Left kidney (tissue), 2 donors: ENCODE results near the gene KLK3. TPM values are rescaled to one million over a fixed set of nuclear protein-coding genes. Genes with fewer than 3 reads are reported as not detected.
"Not testable (repeated sequence)": the region's sequence is repeated elsewhere in the genome, so short reads cannot be mapped to it uniquely, and the experiment has no call there.

Source experiments
- DNase-seq: peaks from one replicate; pipeline ENCODE4 v3.0.0-alpha.2; 2013
- polyA plus RNA-seq: library from polyadenylated mRNA; unstranded; fragments of 120-200 nt; gene quantifications from one replicate; pipeline ENCODE4 v1.2.1, GENCODE V29; 2013; ENCODE audit not compliant: insufficient read length

Gene KLK3
- polyA plus RNA-seq, 1 donor, result 0.68 TPM

DNA sequence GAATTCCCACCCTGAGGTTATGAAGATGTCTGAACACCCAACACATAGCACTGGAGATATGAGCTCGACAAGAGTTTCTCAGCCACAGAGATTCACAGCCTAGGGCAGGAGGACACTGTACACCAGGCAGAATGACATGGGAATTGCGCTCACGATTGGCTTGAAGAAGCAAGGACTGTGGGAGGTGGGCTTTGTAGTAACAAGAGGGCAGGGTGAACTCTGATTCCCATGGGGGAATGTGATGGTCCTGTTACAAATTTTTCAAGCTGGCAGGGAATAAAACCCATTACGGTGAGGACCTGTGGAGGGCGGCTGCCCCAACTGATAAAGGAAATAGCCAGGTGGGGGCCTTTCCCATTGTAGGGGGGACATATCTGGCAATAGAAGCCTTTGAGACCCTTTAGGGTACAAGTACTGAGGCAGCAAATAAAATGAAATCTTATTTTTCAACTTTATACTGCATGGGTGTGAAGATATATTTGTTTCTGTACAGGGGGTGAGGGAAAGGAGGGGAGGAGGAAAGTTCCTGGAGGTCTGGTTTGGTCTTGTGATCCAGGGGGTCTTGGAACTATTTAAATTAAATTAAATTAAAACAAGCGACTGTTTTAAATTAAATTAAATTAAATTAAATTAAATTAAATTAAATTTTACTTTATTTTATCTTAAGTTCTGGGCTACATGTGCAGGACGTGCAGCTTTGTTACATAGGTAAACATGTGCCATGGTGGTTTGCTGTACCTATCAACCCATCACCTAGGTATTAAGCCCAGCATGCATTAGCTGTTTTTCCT lies 7.0 kb downstream of the KLK3 start:
- no peak for DNase-seq

DNA sequence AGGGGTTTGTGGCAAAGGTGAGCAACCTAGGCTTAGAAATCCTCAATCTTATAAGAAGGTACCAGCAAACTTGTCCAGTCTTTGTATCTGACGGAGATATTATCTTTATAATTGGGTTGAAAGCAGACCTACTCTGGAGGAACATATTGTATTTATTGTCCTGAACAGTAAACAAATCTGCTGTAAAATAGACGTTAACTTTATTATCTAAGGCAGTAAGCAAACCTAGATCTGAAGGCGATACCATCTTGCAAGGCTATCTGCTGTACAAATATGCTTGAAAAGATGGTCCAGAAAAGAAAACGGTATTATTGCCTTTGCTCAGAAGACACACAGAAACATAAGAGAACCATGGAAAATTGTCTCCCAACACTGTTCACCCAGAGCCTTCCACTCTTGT lies 14.8 kb downstream of the KLK3 start:
- no peak for DNase-seq

DNA sequence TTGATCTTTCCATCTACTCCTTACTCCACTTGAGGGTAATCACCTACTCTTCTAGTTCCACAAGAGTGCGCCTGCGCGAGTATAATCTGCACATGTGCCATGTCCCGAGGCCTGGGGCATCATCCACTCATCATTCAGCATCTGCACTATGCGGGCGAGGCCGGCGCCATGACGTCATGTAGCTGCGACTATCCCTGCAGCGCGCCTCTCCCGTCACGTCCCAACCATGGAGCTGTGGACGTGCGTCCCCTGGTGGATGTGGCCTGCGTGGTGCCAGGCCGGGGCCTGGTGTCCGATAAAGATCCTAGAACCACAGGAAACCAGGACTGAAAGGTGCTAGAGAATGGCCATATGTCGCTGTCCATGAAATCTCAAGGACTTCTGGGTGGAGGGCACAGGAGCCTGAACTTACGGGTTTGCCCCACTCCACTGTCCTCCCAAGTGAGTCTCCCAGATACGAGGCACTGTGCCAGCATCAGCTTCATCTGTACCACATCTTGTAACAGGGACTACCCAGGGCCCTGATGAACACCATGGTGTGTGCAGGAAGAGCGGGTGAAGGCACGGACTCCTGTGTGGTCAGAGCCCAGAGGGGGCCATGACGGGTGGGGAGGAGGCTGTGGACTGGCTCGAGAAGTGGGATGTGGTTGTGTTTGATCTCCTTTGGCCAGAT lies 15.8 kb downstream of the KLK3 start:
- DNase-seq, result no peak

DNA sequence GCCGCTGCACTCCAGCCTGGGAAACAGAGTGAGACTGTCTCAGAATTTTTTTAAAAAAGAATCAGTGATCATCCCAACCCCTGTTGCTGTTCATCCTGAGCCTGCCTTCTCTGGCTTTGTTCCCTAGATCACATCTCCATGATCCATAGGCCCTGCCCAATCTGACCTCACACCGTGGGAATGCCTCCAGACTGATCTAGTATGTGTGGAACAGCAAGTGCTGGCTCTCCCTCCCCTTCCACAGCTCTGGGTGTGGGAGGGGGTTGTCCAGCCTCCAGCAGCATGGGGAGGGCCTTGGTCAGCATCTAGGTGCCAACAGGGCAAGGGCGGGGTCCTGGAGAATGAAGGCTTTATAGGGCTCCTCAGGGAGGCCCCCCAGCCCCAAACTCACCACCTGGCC lies 18.3 kb downstream of the KLK3 start, which contains the start of gene KLK2:
Gene KLK2 (plus strand): TSS at position 384 of the 400 bp plus-strand sequence. CDS start 35 bp downstream, outside the sequence.
- no peak for DNase-seq

DNA sequence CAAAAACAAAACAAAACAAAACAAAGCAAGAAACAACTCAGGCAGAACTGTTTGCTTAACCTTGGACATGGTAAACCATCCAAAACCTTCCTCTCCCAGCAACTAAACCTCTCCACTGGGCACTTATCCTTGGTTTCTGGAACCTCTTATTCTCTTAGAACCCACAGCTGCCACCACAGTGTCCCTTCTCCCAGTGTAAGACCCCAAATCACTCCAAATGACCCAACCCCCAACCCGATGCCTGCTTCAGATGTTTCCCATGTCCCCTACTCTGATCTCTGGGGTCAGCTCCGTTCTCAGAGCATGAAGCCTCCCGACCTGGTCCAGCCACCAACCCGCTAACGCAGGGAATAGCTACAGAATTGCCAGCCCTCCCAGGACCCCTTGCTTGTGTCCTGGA lies 19.5 kb downstream of the KLK3 start:
- DNase-seq, result no peak

DNA sequence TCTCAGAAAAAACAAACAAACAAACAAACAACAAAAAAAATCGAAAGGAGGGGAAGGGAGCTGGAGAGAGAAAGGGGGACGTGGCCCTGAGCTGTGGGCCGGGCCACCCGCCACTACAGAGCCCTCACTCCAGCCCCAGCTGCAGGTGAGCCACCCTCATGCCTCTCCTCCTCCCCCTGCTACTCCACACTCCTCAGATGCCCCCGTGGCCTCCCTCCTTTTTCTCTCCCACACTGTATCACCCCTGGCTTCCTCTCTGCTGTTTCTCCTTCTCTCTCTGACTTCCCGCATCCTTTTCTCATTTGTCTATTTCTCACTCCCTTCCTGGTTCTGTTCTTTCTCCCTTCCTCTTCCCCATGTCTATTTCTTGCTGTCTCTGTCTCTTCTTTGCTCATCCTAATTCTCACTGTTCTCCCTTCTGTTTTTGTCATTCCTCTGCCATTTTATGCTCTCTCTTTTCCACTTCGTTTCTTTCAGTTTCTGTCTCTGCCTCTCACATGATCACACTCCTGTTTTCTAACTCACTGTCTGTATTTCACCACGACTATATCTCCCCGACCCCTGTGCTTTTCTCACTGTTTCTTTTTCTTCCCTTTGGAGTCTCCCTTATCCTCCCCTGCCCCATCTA lies 21.2 kb downstream of the KLK3 start:
- DNase-seq, result no peak

DNA sequence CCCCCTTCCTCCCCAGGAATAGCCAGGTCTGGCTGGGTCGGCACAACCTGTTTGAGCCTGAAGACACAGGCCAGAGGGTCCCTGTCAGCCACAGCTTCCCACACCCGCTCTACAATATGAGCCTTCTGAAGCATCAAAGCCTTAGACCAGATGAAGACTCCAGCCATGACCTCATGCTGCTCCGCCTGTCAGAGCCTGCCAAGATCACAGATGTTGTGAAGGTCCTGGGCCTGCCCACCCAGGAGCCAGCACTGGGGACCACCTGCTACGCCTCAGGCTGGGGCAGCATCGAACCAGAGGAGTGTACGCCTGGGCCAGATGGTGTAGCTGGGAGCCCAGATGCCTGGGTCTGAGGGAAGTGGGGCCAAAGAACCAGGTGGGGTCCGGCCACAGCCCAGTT lies 21.7 kb downstream of the KLK3 start:
- no peak for DNase-seq

DNA sequence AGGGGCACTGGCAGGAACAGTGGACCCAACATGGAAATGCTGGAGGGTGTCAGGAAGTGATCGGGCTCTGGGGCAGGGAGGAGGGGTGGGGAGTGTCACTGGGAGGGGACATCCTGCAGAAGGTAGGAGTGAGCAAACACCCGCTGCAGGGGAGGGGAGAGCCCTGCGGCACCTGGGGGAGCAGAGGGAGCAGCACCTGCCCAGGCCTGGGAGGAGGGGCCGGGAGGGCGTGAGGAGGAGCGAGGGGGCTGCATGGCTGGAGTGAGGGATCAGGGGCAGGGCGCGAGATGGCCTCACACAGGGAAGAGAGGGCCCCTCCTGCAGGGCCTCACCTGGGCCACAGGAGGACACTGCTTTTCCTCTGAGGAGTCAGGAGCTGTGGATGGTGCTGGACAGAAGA lies 22.6 kb downstream of the KLK3 start:
- no peak for DNase-seq

DNA sequence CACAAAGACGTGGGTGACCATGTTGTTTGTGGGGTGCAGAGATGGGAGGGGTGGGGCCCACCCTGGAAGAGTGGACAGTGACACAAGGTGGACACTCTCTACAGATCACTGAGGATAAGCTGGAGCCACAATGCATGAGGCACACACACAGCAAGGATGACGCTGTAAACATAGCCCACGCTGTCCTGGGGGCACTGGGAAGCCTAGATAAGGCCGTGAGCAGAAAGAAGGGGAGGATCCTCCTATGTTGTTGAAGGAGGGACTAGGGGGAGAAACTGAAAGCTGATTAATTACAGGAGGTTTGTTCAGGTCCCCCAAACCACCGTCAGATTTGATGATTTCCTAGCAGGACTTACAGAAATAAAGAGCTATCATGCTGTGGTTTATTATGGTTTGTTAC lies 24.1 kb downstream of the KLK3 start:
- no peak for DNase-seq

DNA sequence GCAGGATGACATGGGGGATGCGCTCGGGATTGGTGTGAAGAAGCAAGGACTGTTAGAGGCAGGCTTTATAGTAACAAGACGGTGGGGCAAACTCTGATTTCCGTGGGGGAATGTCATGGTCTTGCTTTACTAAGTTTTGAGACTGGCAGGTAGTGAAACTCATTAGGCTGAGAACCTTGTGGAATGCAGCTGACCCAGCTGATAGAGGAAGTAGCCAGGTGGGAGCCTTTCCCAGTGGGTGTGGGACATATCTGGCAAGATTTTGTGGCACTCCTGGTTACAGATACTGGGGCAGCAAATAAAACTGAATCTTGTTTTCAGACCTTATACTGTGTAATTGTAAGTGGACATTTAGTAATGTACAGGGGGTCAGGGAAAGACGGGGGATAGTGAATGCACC lies 25.5 kb downstream of the KLK3 start:
- DNase-seq, result no peak

DNA sequence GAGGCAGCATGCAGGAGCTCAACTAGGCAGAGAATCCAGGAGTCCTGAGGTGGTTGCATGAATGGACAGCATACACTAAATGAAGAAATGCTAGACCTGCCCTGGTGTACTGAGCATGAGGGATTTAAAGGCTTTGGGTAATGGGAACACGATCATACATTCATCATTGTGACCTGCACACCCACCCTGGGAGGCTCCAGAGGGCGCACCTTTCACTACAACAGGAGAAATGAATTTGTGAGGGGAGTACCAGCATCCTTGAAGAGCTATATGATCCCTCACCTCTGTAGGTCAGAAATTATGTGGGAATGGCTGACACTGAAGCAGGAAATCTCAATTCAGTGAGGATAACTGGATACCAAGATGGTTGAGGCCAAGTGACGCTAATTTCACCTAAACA lies 27.5 kb downstream of the KLK3 start:
- no peak for DNase-seq

DNA sequence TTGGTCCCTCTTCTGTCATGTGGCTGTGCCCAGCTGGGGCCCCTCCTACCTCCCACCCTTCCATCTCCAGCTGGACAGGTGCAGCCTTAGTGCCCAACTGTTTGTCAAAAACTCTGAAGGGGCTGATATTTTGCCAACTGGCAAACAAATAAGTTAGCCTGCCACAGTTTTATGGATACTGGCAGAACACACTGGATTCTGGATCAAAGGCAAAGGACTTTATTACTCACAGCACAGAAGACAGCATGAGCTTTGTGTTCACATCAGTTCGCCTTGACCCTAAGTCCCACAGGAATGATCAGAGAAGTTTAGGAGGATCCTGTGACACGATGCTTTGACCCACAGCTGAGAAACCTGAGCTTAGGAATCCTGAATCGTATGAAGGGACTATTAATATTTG lies 34.9 kb downstream of the KLK3 start:
- DNase-seq, result no peak

DNA sequence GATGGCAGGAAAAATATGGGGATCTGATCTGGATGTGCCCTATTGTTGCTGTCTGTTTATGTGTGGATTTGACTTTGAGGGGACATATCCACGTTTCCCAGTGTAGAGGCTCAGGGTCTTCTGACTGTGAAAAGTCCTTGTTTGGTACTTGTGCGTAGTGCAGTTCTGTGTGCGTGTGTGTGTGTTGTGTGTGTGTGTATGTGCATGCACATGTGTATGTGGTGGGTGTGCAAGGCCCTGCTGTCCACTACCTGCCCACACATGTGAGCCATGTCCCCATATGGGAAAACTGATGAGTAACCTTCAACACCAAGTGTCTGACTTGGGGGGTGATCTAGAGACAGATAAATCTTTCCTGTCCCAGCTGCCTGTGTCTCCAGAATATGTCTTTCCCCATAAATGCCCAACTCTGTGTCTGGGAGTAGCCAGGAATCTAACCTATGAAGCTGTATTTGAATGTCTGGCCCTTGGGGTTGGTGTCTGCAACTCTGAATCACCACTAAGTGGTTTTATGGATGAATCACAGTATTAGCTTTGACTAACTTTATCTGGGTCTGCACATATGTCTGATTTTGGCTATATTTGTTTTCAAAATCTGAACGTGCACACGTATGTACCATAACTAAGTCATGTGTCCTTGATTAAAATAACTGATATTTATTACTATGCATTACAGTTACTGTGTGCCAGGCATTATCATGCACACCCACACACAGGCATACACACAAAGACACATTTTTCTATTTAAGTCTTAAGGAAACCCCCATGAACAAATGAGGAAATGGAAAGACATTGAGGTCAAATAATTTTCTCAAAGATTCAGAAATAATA lies 35.9 kb downstream of the KLK3 start:
- no peak for DNase-seq

DNA sequence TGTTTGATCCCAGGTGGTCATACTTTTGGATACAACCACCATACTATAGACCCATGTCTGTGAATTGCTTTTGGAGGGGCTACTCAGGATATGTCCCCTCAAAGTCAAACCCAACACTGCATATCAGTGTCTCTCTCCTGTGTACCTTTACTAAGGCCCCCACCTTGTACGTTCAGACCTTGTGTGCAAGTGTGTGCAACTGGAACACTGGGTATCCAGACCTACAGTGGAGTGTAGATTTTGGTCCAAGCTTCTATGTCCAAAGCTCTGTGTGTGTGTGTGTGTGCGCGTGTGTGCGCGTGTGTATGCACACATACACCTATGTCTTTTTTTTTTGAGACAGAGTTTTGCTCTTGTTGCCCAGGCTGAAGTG lies 36.5 kb downstream of the KLK3 start:
- DNase-seq, result no peak

DNA sequence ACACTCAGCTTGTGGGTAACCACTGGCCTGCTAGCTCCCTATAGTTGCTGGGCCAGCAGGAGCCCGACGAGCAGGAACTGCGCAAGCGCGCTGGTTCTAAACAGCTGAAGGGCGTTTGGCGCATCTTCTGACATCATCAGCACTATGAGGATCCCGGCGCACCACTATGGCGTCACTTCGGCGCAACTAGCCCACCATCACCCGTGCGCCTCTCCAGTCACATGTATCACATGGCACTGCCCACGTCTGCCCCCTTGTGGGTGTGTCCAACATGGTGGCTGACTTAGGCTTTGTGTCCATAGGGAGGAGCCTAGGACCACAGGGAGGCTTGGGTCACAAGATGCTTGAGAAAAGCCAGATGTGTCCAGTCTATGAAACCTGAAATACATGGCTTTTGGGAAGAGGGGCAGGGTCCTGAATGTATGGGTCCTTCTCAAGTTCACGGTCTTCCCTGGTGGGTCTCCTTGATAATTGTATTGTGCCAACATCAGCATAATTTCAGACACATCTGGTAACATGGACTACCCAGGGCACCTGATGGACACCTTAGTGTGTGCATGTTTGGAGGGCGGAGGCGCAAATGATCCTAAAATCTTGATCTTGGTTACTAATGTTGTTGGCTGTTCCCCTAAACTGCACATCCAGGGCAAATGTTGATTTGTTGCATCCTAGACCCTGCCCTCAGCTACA lies 38.5 kb downstream of the KLK3 start:
- DNase-seq, result no peak

DNA sequence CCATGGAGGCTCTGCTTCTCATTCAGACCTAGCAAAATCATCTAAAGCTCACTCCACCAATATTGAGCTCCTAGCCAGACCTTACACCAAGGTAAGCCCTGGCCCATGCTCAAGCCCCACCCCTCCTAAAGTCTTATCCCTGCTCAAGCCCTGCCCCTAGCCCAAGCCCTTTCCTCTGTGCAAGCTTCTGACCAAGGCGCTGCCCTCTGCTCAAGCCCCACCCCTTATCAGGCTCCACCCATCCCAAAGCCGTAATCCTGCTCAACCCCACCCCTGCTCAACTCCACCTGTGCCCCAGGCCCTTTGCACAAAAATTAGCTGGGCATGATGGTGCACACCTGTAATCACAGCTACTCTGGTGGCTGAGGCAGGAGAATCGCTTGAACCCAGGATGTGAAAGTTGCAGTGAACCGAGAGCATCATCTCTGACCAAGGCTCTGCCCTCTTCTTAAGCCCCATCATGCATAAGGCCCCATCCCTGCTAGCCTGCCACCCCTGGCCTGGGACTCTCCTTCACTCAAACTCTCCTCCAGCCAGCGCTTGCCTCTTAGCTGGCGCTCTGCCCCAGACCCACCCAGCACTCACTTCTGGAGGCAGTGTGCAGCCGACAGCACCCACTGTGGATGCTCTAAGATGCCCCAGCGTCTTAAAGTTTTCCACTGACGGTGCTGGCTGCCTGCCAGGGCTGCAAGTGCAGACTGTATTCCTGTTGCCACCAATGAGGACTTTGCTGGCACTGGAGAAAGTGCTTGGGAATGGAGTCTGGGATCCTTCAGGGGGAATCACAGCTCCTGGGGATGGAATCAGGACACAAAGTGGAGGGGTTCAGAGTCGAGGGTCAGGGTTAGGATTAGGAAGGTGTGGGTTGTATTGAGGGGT lies 40.0 kb downstream of the KLK3 start:
- no peak for DNase-seq

DNA sequence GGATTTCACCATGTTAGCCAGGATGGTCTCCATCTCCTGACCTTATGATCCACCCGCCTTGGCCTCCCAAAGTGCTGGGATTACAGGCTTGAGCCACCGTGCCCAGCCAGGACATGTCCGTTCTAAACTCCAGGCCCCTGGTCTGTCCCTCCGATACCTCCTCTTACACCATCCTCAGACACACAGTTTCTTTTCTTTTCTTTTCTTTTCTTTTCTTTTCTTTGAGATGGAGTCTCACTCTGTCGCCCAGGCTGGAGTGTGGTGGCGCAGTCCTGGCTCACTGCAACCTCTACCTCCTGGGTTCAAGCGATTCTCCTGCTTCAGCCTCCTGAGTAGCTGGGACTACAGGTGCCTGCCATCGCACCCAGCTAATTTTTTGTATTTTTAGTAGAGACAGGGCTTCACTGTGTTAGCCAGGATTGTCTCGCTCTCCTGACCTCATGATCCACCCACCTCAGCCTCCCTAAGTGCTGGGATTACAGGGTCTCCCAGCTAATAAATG lies 41.4 kb downstream of the KLK3 start:
- not testable (repeated sequence) for DNase-seq

DNA sequence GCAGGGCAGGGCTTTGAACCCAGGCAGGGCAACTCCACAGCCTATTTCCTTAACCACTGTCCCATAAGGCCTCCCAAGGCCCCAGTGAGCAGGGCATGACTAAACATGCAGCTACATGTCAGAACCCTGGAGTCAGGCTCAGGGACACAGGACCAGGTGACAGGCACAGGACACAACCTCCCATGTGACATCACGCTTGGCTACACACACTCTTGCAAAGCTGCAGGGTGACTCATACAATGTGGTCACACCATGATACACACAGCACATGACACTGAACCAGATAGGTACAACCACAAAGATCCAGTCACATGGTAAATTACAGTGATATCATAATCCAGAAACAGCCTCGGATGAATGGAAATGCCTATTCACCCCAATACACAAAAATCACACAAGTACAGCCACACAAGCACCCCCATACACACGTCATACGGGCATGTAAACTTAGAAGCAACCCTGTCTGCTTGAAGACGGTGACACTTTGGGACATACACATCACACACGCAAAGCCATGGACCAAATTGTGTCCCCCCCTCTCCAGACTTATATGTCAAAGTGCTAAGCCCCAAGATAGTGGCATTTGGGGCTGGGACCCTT lies 42.0 kb downstream of the KLK3 start:
- DNase-seq, result peak; percentile 55

DNA sequence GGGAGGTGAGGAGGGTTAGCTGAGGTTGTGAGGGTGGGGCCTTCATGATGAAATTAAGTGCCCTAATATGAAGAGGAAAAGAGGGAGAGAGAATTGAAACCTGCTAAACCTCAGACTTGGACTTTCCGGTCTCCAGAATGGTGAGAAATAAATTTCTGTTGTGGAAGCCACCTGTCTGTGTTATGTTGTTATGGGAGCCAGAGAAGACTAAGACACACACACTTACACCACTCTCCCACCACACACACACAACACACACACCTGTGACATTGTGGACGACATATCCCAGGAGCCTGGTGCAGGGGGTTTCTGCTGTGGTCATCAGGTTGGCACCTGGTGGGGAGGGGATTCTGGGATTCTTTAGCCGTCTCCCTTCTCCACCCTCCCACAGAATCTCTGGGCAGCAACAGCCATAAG lies 42.5 kb downstream of the KLK3 start:
- DNase-seq, result no peak

DNA sequence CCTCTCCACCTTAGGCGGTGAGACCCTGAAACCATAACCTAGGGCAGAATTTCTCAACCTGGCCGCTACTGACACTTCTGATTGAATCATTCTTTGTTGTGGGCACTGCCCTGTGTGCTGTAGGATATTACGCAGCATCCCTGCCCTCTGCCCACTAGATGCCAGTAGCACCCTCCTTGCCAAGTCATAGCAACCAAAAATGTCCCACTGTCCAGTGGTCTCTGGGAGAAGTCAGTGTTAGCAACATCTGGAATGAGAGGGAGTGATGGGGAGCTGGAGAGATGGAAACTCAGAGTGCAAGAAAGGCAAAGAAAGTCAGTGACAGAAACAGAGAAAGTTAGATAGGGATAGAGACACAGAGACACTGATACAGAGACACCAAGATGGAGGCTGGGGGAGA lies 42.9 kb downstream of the KLK3 start:
- DNase-seq, result no peak
